H1 (cell line): ENCODE data around the gene ABI3BP. TPM values are rescaled to one million over a fixed set of nuclear protein-coding genes. Genes with fewer than 3 reads are reported as not detected.
A peak's percentile ranks its signal among the peaks of the same experiment; 100 is the strongest.

Experiments used
- CTCF ChIA-PET: fragments of 300-600 bp; sonication (Branson Sonifier 250); formaldehyde crosslinking; loops from one replicate; lab custom pipeline; 2021; ENCODE audit not compliant: partially characterized antibody; lab: Charles Lee
- POLR2A ChIA-PET: fragments of 300-600 bp; sonication (Branson Sonifier 250); formaldehyde crosslinking; loops from one replicate; lab custom pipeline; 2021; ENCODE audit warnings: inconsistent platforms; ENCODE audit not compliant: partially characterized antibody; lab: Charles Lee
- DNase-seq, 2 experiments: peaks; one replicate each; pipeline versions ENCODE4 v3.0.0 to v3.0.0-alpha.2; 2010 to 2022; ENCODE audit warnings: low spot score in 2 of 2, low read depth in 1 of 2, mixed read lengths in 1 of 2
- FAIRE-seq: peaks from 2 replicates; lab custom pipeline; 2011; peaks lifted over from hg19 to GRCh38; lab: Jason Lieb, UNC
- H2AFZ ChIP-seq: 2 replicates; pipeline ENCODE4 v1.8.1; 2012; ENCODE audit warnings: low read length, inconsistent platforms
- H2AK5ac ChIP-seq: 2 replicates; pipeline ENCODE4 v1.6.1; 2013; ENCODE audit warnings: low read depth, low read length
- H2BK120ac ChIP-seq: replicated peaks from 2 replicates; pipeline ENCODE3; 2013; ENCODE audit warnings: low read depth, low read length, inconsistent platforms
- H2BK12ac ChIP-seq: 2 replicates; pipeline ENCODE4 v1.6.1; 2013; ENCODE audit warnings: low read depth, low read length
- H2BK15ac ChIP-seq: 2 replicates; pipeline ENCODE4 v1.6.1; 2013; ENCODE audit warnings: low read length
- H2BK20ac ChIP-seq: 2 replicates; pipeline ENCODE4 v1.6.1; 2013; ENCODE audit warnings: low read length
- H2BK5ac ChIP-seq: 2 replicates; pipeline ENCODE4 v1.6.1; 2013; ENCODE audit warnings: low read depth, low read length
- H3K14ac ChIP-seq: 2 replicates; pipeline ENCODE4 v1.6.1; 2013; ENCODE audit warnings: inconsistent platforms; ENCODE audit not compliant: insufficient read length
- H3K18ac ChIP-seq: 2 replicates; pipeline ENCODE4 v1.6.1; 2013; ENCODE audit warnings: low read length; ENCODE audit errors: extremely low read depth
- H3K23ac ChIP-seq: 2 replicates; pipeline ENCODE4 v1.6.1; 2013; ENCODE audit warnings: inconsistent platforms; ENCODE audit not compliant: insufficient read length
- H3K23me2 ChIP-seq: 2 replicates; pipeline ENCODE4 v1.6.1; 2013; ENCODE audit warnings: low read depth, low read length
- H3K27ac ChIP-seq: 2 replicates; pipeline ENCODE4 v1.6.1; 2011; ENCODE audit warnings: low read depth, low read length, inconsistent platforms
- H3K27me3 ChIP-seq, 4 experiments: replicated peaks in 1 of 4; 1 replicate in 1 of 4; 2 replicates in 3 of 4; pipeline versions ENCODE4 v1.6.1 to v1.8.1; 2011 to 2013; ENCODE audit warnings: low read length in 3 of 4, mild to moderate bottlenecking in 3 of 4, inconsistent platforms in 2 of 4, mixed read lengths in 2 of 4, moderate library complexity in 1 of 4; ENCODE audit not compliant: control insufficient read depth in 3 of 4, insufficient read depth in 3 of 4; ENCODE audit errors: extremely low read depth in 1 of 4
- H3K36me3 ChIP-seq, 4 experiments: 2 replicates each; pipeline versions ENCODE4 v1.6.1 to v1.8.1; 2011 to 2013; ENCODE audit warnings: mild to moderate bottlenecking in 4 of 4, low read length in 3 of 4, moderate library complexity in 2 of 4, control low read depth in 1 of 4, inconsistent platforms in 1 of 4; ENCODE audit not compliant: insufficient read depth in 4 of 4, control insufficient read depth in 2 of 4
- H3K4ac ChIP-seq: replicated peaks from 2 replicates; pipeline ENCODE3; 2013; ENCODE audit warnings: low read length, low read depth, mixed read lengths, inconsistent platforms; ENCODE audit not compliant: insufficient read length
- H3K4me1 ChIP-seq, 4 experiments: replicated peaks in 1 of 4; 1 replicate in 1 of 4; 2 replicates in 3 of 4; pipeline versions ENCODE4 v1.6.1 to v1.8.1; 2011 to 2013; ENCODE audit warnings: low read length in 3 of 4, inconsistent platforms in 2 of 4, mixed read lengths in 1 of 4; ENCODE audit not compliant: insufficient read depth in 4 of 4, control insufficient read depth in 3 of 4
- H3K4me2 ChIP-seq, 2 experiments: 2 replicates each; pipeline versions ENCODE4 v1.6.1 to v1.8.1; 2011 to 2013; ENCODE audit warnings: low read depth in 2 of 2, low read length in 2 of 2, control low read depth in 1 of 2, inconsistent platforms in 1 of 2, mild to moderate bottlenecking in 1 of 2; ENCODE audit not compliant: insufficient read depth in 1 of 2
- H3K4me3 ChIP-seq, 4 experiments: fragments of 200-600, 300-600 bp in 1 of 4; sonication (generic), shearing (Covaris generic), sonication (Bioruptor Twin) in 1 of 4; 2 replicates each; pipeline versions ENCODE4 v1.5.1 to v1.8.1; 2011 to 2016; ENCODE audit warnings: low read length in 4 of 4, low read depth in 3 of 4, control low read depth in 2 of 4, inconsistent platforms in 2 of 4, mild to moderate bottlenecking in 2 of 4, mixed read lengths in 1 of 4, moderate library complexity in 1 of 4; ENCODE audit not compliant: insufficient read depth in 2 of 4; ENCODE audit errors: extremely low read depth in 1 of 4
- H3K56ac ChIP-seq: replicated peaks from 2 replicates; pipeline ENCODE3; 2013; ENCODE audit warnings: low read depth, mild to moderate bottlenecking, mixed read lengths, low read length, inconsistent platforms; ENCODE audit not compliant: insufficient read length
- H3K79me1 ChIP-seq: 2 replicates; pipeline ENCODE4 v1.6.1; 2013; ENCODE audit warnings: low read depth, low read length, control low read depth
- H3K79me2 ChIP-seq, 2 experiments: 2 replicates each; pipeline versions ENCODE4 v1.6.1 to v1.8.1; 2012 to 2013; ENCODE audit warnings: low read length in 2 of 2, mild to moderate bottlenecking in 2 of 2, inconsistent platforms in 1 of 2; ENCODE audit not compliant: insufficient read depth in 2 of 2, control insufficient read depth in 1 of 2
- H3K9ac ChIP-seq, 4 experiments: replicated peaks in 1 of 4; 1 replicate in 1 of 4; 2 replicates in 3 of 4; pipeline versions ENCODE4 v1.6.1 to v1.8.1; 2011 to 2013; ENCODE audit warnings: low read depth in 3 of 4, low read length in 3 of 4, control low read depth in 2 of 4, mild to moderate bottlenecking in 2 of 4, moderate library complexity in 2 of 4, inconsistent platforms in 1 of 4; ENCODE audit errors: extremely low read depth in 1 of 4
- H3K9me3 ChIP-seq, 2 experiments: 2 replicates each; pipeline versions ENCODE4 v1.6.1 to v1.8.1; 2012 to 2013; ENCODE audit warnings: mild to moderate bottlenecking in 2 of 2, moderate library complexity in 2 of 2, control low read depth in 1 of 2, inconsistent platforms in 1 of 2, low read depth in 1 of 2, low read length in 1 of 2, mixed read lengths in 1 of 2; ENCODE audit not compliant: insufficient read depth in 2 of 2
- H4K20me1 ChIP-seq, 2 experiments: replicated peaks in 1 of 2; 2 replicates each; pipeline versions ENCODE3 to v1.8.1; 2011 to 2013; ENCODE audit warnings: inconsistent platforms in 2 of 2, low read length in 2 of 2, mild to moderate bottlenecking in 1 of 2; ENCODE audit not compliant: insufficient read depth in 2 of 2, control insufficient read depth in 1 of 2
- H4K5ac ChIP-seq: 2 replicates; pipeline ENCODE4 v1.6.1; 2013; ENCODE audit warnings: low read length, low read depth, mixed read lengths, inconsistent platforms; ENCODE audit not compliant: insufficient read length
- H4K8ac ChIP-seq: 2 replicates; pipeline ENCODE4 v1.8.0; 2013; ENCODE audit warnings: mild to moderate bottlenecking, moderate library complexity, low read length, inconsistent platforms; ENCODE audit not compliant: insufficient read depth; ENCODE audit errors: extremely low read depth
- H4K91ac ChIP-seq: replicated peaks from 2 replicates; pipeline ENCODE3; 2013; ENCODE audit warnings: low read length, mixed read lengths, inconsistent platforms; ENCODE audit not compliant: insufficient read length
- CBX5 ChIP-seq: fragments of 300-800, 300-1000 bp; sonication (generic); IDR thresholded peaks from 2 replicates; pipeline ENCODE4 v1.7.1; 2016; ENCODE audit warnings: antibody characterized with exemption, low read length, low read depth
- CREB1 ChIP-seq: IDR thresholded peaks from 2 replicates; pipeline ENCODE4 v1.6.1; 2012; ENCODE audit warnings: inconsistent platforms
- E2F6 ChIP-seq: IDR thresholded peaks from 2 replicates; pipeline ENCODE4 v1.6.1; 2012; ENCODE audit warnings: inconsistent platforms
- EP300 ChIP-seq, 2 experiments: IDR thresholded peaks; 1 replicate in 1 of 2; 2 replicates in 1 of 2; pipeline ENCODE4 v1.6.1; 2011 to 2012; ENCODE audit warnings: low read depth in 2 of 2, low read length in 2 of 2, mild to moderate bottlenecking in 2 of 2, borderline replicate concordance in 1 of 2, inconsistent platforms in 1 of 2, moderate library complexity in 1 of 2
- JUND ChIP-seq: IDR thresholded peaks from 2 replicates; pipeline ENCODE4 v1.6.1; 2011; ENCODE audit warnings: mild to moderate bottlenecking, improper control_type of control experiment, low read length
- PHF8 ChIP-seq: fragments of 200-600 bp; sonication (generic); conservative IDR thresholded peaks from 2 replicates; pipeline ENCODE4 v1.7.1; 2012; ENCODE audit warnings: low read depth, mild to moderate bottlenecking, inconsistent platforms, low read length, moderate library complexity
- POLR2AphosphoS5 ChIP-seq: IDR thresholded peaks from 2 replicates; pipeline ENCODE4 v1.6.1; 2011; ENCODE audit warnings: low read depth, low read length
- RXRA ChIP-seq: IDR thresholded peaks from 2 replicates; pipeline ENCODE4 v1.6.1; 2011; ENCODE audit warnings: low read depth, mild to moderate bottlenecking, low read length, moderate library complexity; ENCODE audit not compliant: insufficient read depth
- SAP30 ChIP-seq: fragments of 300-600 bp; sonication (generic); IDR thresholded peaks from 2 replicates; pipeline ENCODE4 v1.7.1; 2012; ENCODE audit warnings: low read length, moderate library complexity, mild to moderate bottlenecking, inconsistent platforms; ENCODE audit not compliant: insufficient read depth, insufficient replicate concordance
- SP4 ChIP-seq: IDR thresholded peaks from 2 replicates; pipeline ENCODE4 v1.6.1; 2012; ENCODE audit warnings: low read length, inconsistent platforms
- SRF ChIP-seq: IDR thresholded peaks from 2 replicates; pipeline ENCODE4 v1.6.1; 2011; ENCODE audit warnings: mild to moderate bottlenecking, low read depth, low read length, moderate library complexity
- TBP ChIP-seq: IDR thresholded peaks from 2 replicates; pipeline ENCODE4 v1.6.1; 2011; ENCODE audit warnings: low read depth, low read length, improper control_type of control experiment
- WGBS, 2 experiments: shearing (Covaris generic) in 1 of 2; methylation state at CpG; one replicate each; pipeline versions ENCODE4 v1.1.6 to v1.1.7; 2013 to 2015; ENCODE audit warnings: low lambda C conversion rate in 2 of 2, mixed read lengths in 2 of 2, inconsistent platforms in 1 of 2, low coverage in 1 of 2, missing lambda C conversion rate in 1 of 2; ENCODE audit not compliant: insufficient replicate concordance in 2 of 2, insufficient coverage in 1 of 2, insufficient read length in 1 of 2; ENCODE audit errors: extremely low coverage in 1 of 2, missing lambda C conversion rate in 1 of 2; 5-methylcytosine and 5-hydroxymethylcytosine counted together
- polyA plus RNA-seq, 7 experiments: library from polyadenylated mRNA; depleted of rRNA in 3 of 7; stranded (reverse) in 5 of 7; unstranded in 2 of 7; fragments of >200 nt in 5 of 7; fragments of 200-250 nt in 2 of 7; gene quantifications; 1 replicate in 5 of 7; 2 replicates in 1 of 7; 4 replicates in 1 of 7; pipeline versions ENCODE4 v1.2.1 to v1.2.3, GENCODE V29; 2011 to 2013; ENCODE audit warnings: missing spikeins in 2 of 7, mixed read lengths in 2 of 7
- total RNA-seq: library from RNA; stranded (reverse); fragmentation: NEBNext Ultra II Directional; extraction: Animal tissue kit (Norgen Biotek cat#: 25700); gene quantifications from 2 replicates; pipeline ENCODE4 v1.2.1, GENCODE V29; 2021

Gene ABI3BP
- total and polyA plus RNA-seq, 2 of the 8 experiments (the other 6 are each of a cell fraction or from before 2014, with no cell fraction given): 0.08 to 0.32 TPM

- Histone ChIP-seq H3K23me2 (no peaks in the 10 kb centered on the region), H4K20me1 (no peaks in the 10 kb centered on the region), H2BK120ac (no peak overlapping the region), H3K4me3 (no peak overlapping the region), H3K14ac (no peak overlapping the region), H3K27me3 (no peaks in the 10 kb centered on the region), H4K91ac (no peak overlapping the region), H3K36me3 (no peaks in the 10 kb centered on the region), H3K79me1 (no peaks in the 10 kb centered on the region), H3K9me3 (no peaks in the 10 kb centered on the region), H4K5ac (no peak overlapping the region), H3K23ac (no peak overlapping the region), H3K4me1 (no peaks in the 10 kb centered on the region), H2AK5ac (no peak overlapping the region), H2BK12ac (no peak overlapping the region), H2BK5ac (no peak overlapping the region), H3K4ac (no peak overlapping the region), H3K79me2 (no peaks in the 10 kb centered on the region), H2AFZ (peak overlapping the region; percentile 84), H3K9ac (no peak overlapping the region), H2BK20ac (no peak overlapping the region), H3K4me2 (no peak overlapping the region), H2BK15ac (no peak overlapping the region), H3K18ac (no peak overlapping the region), H3K56ac (no peak overlapping the region), H4K8ac (no peak overlapping the region), H3K27ac (no peak overlapping the region)
- no peak for FAIRE-seq
- ChIA-PET POLR2A (no interaction called here), CTCF (no interaction called here)
- WGBS, 2 experiments: 84% methylated on average over 3 of the region's 3 CpGs; no CpG with 5 or more reads in 1 of the 2 experiments
- DNase-seq: no peak
- TF ChIP-seq SRF: no peak
- no peak for TF ChIP-seq RXRA
- no peak for TF ChIP-seq JUND
- TF ChIP-seq SP4: no peak
- no peak for TF ChIP-seq EP300 (IDR thresholded peaks at IDR 0.05; ENCODE audit: borderline replicate concordance in 1 of 2, low read depth in 2 of 2, low read length in 2 of 2)
- TF ChIP-seq SAP30: no peak
- no peak for TF ChIP-seq CREB1
- TF ChIP-seq TBP: no peak
- TF ChIP-seq POLR2AphosphoS5: no peak
- no peak for TF ChIP-seq PHF8
- no peak for TF ChIP-seq E2F6
- no peak for TF ChIP-seq CBX5
Measured at GRCh38 chr3:100992231-100993012, 799 bp downstream of the ABI3BP start.
